ENCODE measurements around the gene PTDSS2. TPM values are rescaled to one million over a fixed set of nuclear protein-coding genes. Genes with fewer than 3 reads are reported as not detected.
A peak's percentile ranks its signal among the peaks of the same experiment; 100 is the strongest.

Gene PTDSS2
- total and polyA plus RNA-seq, 9 of the 15 experiments (the other 6 are each of a cell fraction or from before 2014, with no cell fraction given), result 0.45 to 53.9 (median 17.2) TPM

DNA sequence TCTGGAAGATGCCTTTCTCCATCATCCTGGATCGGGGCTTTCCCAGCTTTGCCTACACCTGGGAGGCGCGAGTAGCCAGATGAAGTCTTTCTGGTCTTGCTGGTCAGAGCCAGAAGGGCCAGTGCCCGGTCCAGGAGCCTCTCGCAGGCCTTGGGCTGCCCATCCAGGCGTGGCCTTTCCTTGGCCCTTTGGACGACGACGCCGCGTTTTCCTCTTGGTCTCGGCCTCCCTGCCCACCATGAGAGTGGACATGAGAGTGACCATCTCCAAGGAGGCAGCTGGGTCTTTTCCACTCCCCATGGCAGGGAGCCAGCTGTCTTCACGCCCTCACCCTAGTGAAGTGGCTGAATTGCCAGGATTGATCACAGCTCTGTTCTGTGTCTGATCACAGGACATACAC, 3.5 kb downstream of the PTDSS2 start:
- H3K4me1 ChIP-seq (replicated peaks in 1 of 2; ENCODE audit: control insufficient read depth in 2 of 2, insufficient read depth in 2 of 2, low read length in 2 of 2), result peaks cover 19 to 60% of the 10 kb centered on the region in 2 experiments; a peak in 4 of 5 replicates
- BruUV-seq (replicated peaks), result no TSS peak
- H3K9ac ChIP-seq (ENCODE audit: insufficient read depth in 1 of 2, low read depth in 2 of 2, low read length in 2 of 2), result peak overlapping the region in 1 of 2 experiments; percentile 12; a peak in 1 of 4 replicates
- no peaks in the 10 kb centered on the region for H3K27me3 ChIP-seq (ENCODE audit: control insufficient read depth in 2 of 2, insufficient read depth in 2 of 2, low read length in 2 of 2)
- no peaks in the 10 kb centered on the region for H4K20me1 ChIP-seq (replicated peaks; ENCODE audit: control insufficient read depth, insufficient read depth, low read length)
- CTCF ChIA-PET (ENCODE audit: low intra/inter-chr PET ratio), result no interaction called here
- peaks cover 66% of the 10 kb centered on the region for H3K36me3 ChIP-seq (ENCODE audit: control insufficient read depth, insufficient read depth, low read length)
- H3K9me1 ChIP-seq (ENCODE audit: control insufficient read depth, insufficient read depth, low read length), result no peaks in the 10 kb centered on the region
- POLR2A ChIA-PET, result interaction anchor here (0.6 to 1.2 kb wide), 3 partner anchors 13 to 66 kb away, joined by 3 read pairs; no protein-coding TSS in a partner anchor
- WGBS (ENCODE audit: insufficient coverage, low coverage, missing lambda C conversion rate), result 94% methylated on average over 7 of the region's 13 CpGs
- H3K4me2 ChIP-seq (ENCODE audit: insufficient read depth, low read length), result no peak overlapping the region
- TF ChIP-seq, protein P1, sequence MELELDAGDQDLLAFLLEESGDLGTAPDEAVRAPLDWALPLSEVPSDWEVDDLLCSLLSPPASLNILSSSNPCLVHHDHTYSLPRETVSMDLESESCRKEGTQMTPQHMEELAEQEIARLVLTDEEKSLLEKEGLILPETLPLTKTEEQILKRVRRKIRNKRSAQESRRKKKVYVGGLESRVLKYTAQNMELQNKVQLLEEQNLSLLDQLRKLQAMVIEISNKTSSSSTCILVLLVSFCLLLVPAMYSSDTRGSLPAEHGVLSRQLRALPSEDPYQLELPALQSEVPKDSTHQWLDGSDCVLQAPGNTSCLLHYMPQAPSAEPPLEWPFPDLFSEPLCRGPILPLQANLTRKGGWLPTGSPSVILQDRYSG (tag; conservative IDR thresholded peaks at IDR 0.05; ENCODE audit: low read depth), result no peak
- peak; percentile 25; the same call in 1 of the 2 replicates for TF ChIP-seq NFIC (IDR thresholded peaks at IDR 0.05)
- FAIRE-seq (no peak), ATAC-seq (no peak), DNase-seq (ENCODE audit: extremely low read depth in 1 of 4, low spot score in 3 of 4) (no peak)
- H3K4me3 ChIP-seq, result no peak overlapping the region
- in situ Hi-C loops (cut with MboI) (loop anchor here (5.0 kb wide), 1 partner anchor 49 kb away; no protein-coding TSS in a partner anchor), intact Hi-C loops (cut with micrococcal nuclease) (no loop called here)
- H3K79me2 ChIP-seq (ENCODE audit: control insufficient read depth, insufficient read depth, low read length), result peaks cover 94% of the 10 kb centered on the region
- no peak overlapping the region for H2AFZ ChIP-seq (ENCODE audit: low read depth, low read length)
- no peaks in the 10 kb centered on the region for H3K9me3 ChIP-seq (replicated peaks; ENCODE audit: control insufficient read depth, insufficient read depth, low read depth, low read length)
- H3K27ac ChIP-seq (ENCODE audit: extremely low read depth, low read depth, low read length), result no peak overlapping the region

DNA sequence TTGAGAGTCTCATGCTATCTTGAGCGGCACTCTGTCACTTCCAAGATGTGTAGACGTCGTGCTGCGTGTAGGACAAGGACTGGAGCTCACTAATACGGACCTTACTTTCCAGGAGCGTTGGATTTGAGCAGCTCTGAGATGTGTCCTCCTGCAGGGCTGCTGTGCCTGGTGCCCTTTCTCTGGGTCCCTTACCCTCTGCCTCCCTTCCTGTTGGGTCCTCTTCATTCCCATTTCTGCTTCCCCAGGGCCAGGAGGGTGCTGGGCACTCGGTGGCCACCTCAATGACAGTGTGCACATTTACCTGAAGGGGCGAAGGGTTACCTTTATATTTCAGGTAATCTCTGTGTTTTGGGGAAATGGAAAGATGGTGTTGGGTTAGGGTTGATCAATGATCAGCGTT, 4.0 kb downstream of the PTDSS2 start:
- CTCF ChIA-PET (ENCODE audit: low intra/inter-chr PET ratio), result no interaction called here
- no peak for TF ChIP-seq NR2F6 (CRISPR knock-in tag; IDR thresholded peaks at IDR 0.05)
- TF ChIP-seq FOXA1 (IDR thresholded peaks at IDR 0.05; ENCODE audit: borderline replicate concordance), result no peak
- TF ChIP-seq SIN3A (IDR thresholded peaks at IDR 0.05; ENCODE audit: borderline replicate concordance in 2 of 2, control insufficient read depth in 1 of 2, low read depth in 2 of 2, low read length in 2 of 2), result no peak
- TF ChIP-seq SMAD4 (CRISPR knock-in tag; conservative IDR thresholded peaks at IDR 0.05), result no peak

More for the DNA sequence above, 4.0 kb downstream of the PTDSS2 start:
- POLR2A ChIA-PET, result no interaction called here
- DNase-seq (ENCODE audit: extremely low read depth in 1 of 4, low spot score in 3 of 4), result no peak
- in situ Hi-C loops (cut with MboI), result loop anchor here (5.0 kb wide), 1 partner anchor 48 kb away; no protein-coding TSS in a partner anchor
- H3K9ac ChIP-seq (ENCODE audit: insufficient read depth in 1 of 2, low read depth in 2 of 2, low read length in 2 of 2), result no peak overlapping the region
- no peak overlapping the region for H2AFZ ChIP-seq (ENCODE audit: low read depth, low read length)
- H3K4me1 ChIP-seq (replicated peaks in 1 of 2; ENCODE audit: control insufficient read depth in 2 of 2, insufficient read depth in 2 of 2, low read length in 2 of 2), result peaks cover 15 to 59% of the 10 kb centered on the region in 2 experiments; a peak in 4 of 5 replicates
- H3K27me3 ChIP-seq (ENCODE audit: control insufficient read depth in 2 of 2, insufficient read depth in 2 of 2, low read length in 2 of 2), result no peaks in the 10 kb centered on the region
- no peaks in the 10 kb centered on the region for H3K9me3 ChIP-seq (replicated peaks; ENCODE audit: control insufficient read depth, insufficient read depth, low read depth, low read length)
- H3K27ac ChIP-seq (ENCODE audit: extremely low read depth, low read depth, low read length), result no peak overlapping the region
- intact Hi-C loops (cut with micrococcal nuclease), result no loop called here
- H4K20me1 ChIP-seq (replicated peaks; ENCODE audit: control insufficient read depth, insufficient read depth, low read length), result no peaks in the 10 kb centered on the region
- no peak overlapping the region for H3K4me2 ChIP-seq (ENCODE audit: insufficient read depth, low read length)
- H3K9me1 ChIP-seq (ENCODE audit: control insufficient read depth, insufficient read depth, low read length), result no peaks in the 10 kb centered on the region
- no peak overlapping the region for H3K4me3 ChIP-seq
- no TSS peak for BruUV-seq (replicated peaks)
- no peak for FAIRE-seq
- H3K79me2 ChIP-seq (ENCODE audit: control insufficient read depth, insufficient read depth, low read length), result peaks cover 94% of the 10 kb centered on the region
- peaks cover 70% of the 10 kb centered on the region for H3K36me3 ChIP-seq (ENCODE audit: control insufficient read depth, insufficient read depth, low read length)
- no peak for ATAC-seq
- WGBS (ENCODE audit: insufficient coverage, low coverage, missing lambda C conversion rate), result 93% methylated on average over 9 of the region's 9 CpGs
